LHCN-M2 (cell line): ENCODE data around the gene TMEM131L. TPM values are rescaled to one million over a fixed set of nuclear protein-coding genes. Genes with fewer than 3 reads are reported as not detected.

Experiments used
- DNase-seq: peaks from one replicate; pipeline ENCODE4 v3.0.0-alpha.2; 2012; ENCODE audit warnings: low read depth
- total RNA-seq: library from RNA; depleted of rRNA; stranded (reverse); fragments of >200 nt; gene quantifications from 2 replicates; pipeline ENCODE4 v1.2.3, GENCODE V29; 2014

The TMEM131L gene
- total RNA-seq, 1 experiment from 2014 or later = 7.2 TPM

GRCh38 chr4:153616006-153616555 is 149.9 kb downstream of the TMEM131L start:
- DNase-seq = no peak

GRCh38 chr4:153618833-153619232 is 152.7 kb downstream of the TMEM131L start:
- DNase-seq = no peak

- no peak for DNase-seq
These were observed 153.7 kb downstream of the TMEM131L start for GRCh38 chr4:153619811-153620210.

- peak; percentile 26 for DNase-seq
These were observed 154.2 kb downstream of the TMEM131L start for GRCh38 chr4:153620352-153620751.

GRCh38 chr4:153622093-153622492 is 155.9 kb downstream of the TMEM131L start:
- DNase-seq = no peak

GRCh38 chr4:153622778-153623240 is 156.6 kb downstream of the TMEM131L start:
- DNase-seq = no peak

GRCh38 chr4:153623491-153623890 is 157.3 kb downstream of the TMEM131L start:
- DNase-seq = no peak

GRCh38 chr4:153628796-153629315 is 162.7 kb downstream of the TMEM131L start:
- no peak for DNase-seq

GRCh38 chr4:153629776-153630175 is 163.6 kb downstream of the TMEM131L start:
- DNase-seq = no peak

- peak; percentile 33 for DNase-seq
These were observed 168.7 kb downstream of the TMEM131L start for GRCh38 chr4:153634738-153635353.

GRCh38 chr4:153635846-153636245 is 169.7 kb downstream of the TMEM131L start:
- DNase-seq = no peak

- no peak for DNase-seq
These were observed 171.0 kb downstream of the TMEM131L start for GRCh38 chr4:153637201-153637600.

- no peak for DNase-seq
These were observed 171.9 kb downstream of the TMEM131L start for GRCh38 chr4:153638011-153638410.

GRCh38 chr4:153638999-153639398 is 172.8 kb downstream of the TMEM131L start:
- no peak for DNase-seq

GRCh38 chr4:153639833-153640802 is 174.0 kb downstream of the TMEM131L start:
- no peak for DNase-seq

- DNase-seq = no peak
These were observed 175.4 kb downstream of the TMEM131L start for GRCh38 chr4:153641532-153641931.

GRCh38 chr4:153643406-153644383 is 177.5 kb downstream of the TMEM131L start:
- DNase-seq = peak; percentile 65

GRCh38 chr4:153645183-153645582 is 179.0 kb downstream of the TMEM131L start:
- peak; percentile 15 for DNase-seq

- no peak for DNase-seq
These were observed 180.1 kb downstream of the TMEM131L start for GRCh38 chr4:153646261-153646660.

- DNase-seq = no peak
These were observed 180.8 kb downstream of the TMEM131L start for GRCh38 chr4:153646978-153647377.

- DNase-seq = no peak
These were observed 181.8 kb downstream of the TMEM131L start for GRCh38 chr4:153647975-153648374.
